ENCODE measurements around the gene NAMPT.
"Not testable (repeated sequence)": the region's sequence is repeated elsewhere in the genome, so short reads cannot be mapped to it uniquely, and the experiment has no call there.

NAMPT gene

GRCh38 chr7:106284714-106285050, at the start of gene NAMPT:
Gene NAMPT (minus strand): TSS chr7:106284983. CDS start chr7:106284884, 99 bp downstream.
- no peak for DNase-seq

- DNase-seq = no peak
Measured at GRCh38 chr7:106332201-106332600, 47.4 kb upstream of the NAMPT start.

- no peak for DNase-seq
Measured at GRCh38 chr7:106331441-106332175, 46.8 kb upstream of the NAMPT start.

GRCh38 chr7:106329971-106330733, 45.4 kb upstream of the NAMPT start:
- DNase-seq = no peak

- DNase-seq = no peak
Measured at GRCh38 chr7:106329408-106329807, 44.6 kb upstream of the NAMPT start.

GRCh38 chr7:106327538-106328481, 43.0 kb upstream of the NAMPT start:
- no peak for DNase-seq

- DNase-seq = no peak
Measured at GRCh38 chr7:106326594-106327537, 42.1 kb upstream of the NAMPT start.

GRCh38 chr7:106324509-106324908, 39.7 kb upstream of the NAMPT start:
- DNase-seq = not testable (repeated sequence)

- DNase-seq = not testable (repeated sequence)
Measured at GRCh38 chr7:106320254-106320770, 35.5 kb upstream of the NAMPT start.

- DNase-seq = no peak
Measured at GRCh38 chr7:106318482-106318881, 33.7 kb upstream of the NAMPT start.

- DNase-seq = no peak
Measured at GRCh38 chr7:106317971-106318370, 33.2 kb upstream of the NAMPT start.

GRCh38 chr7:106316947-106317346, 32.2 kb upstream of the NAMPT start:
- DNase-seq = no peak

- no peak for DNase-seq
Measured at GRCh38 chr7:106314875-106315274, 30.1 kb upstream of the NAMPT start.

GRCh38 chr7:106313966-106314365, 29.2 kb upstream of the NAMPT start:
- DNase-seq = no peak

- DNase-seq = no peak
Measured at GRCh38 chr7:106313456-106313901, 28.7 kb upstream of the NAMPT start.

GRCh38 chr7:106312906-106313305, 28.1 kb upstream of the NAMPT start:
- no peak for DNase-seq

- DNase-seq = no peak
Measured at GRCh38 chr7:106312099-106312871, 27.5 kb upstream of the NAMPT start.

- DNase-seq = no peak
Measured at GRCh38 chr7:106309362-106309761, 24.6 kb upstream of the NAMPT start.

- no peak for DNase-seq
Measured at GRCh38 chr7:106306256-106306655, 21.5 kb upstream of the NAMPT start.

- DNase-seq = no peak
Measured at GRCh38 chr7:106305732-106306131, 20.9 kb upstream of the NAMPT start.

GRCh38 chr7:106304568-106304967, 19.8 kb upstream of the NAMPT start:
- DNase-seq = no peak

Measured in NCI-H510A (cell line).